B cell (primary cell): ENCODE data around the gene BBC3. TPM values are rescaled to one million over a fixed set of nuclear protein-coding genes. Genes with fewer than 3 reads are reported as not detected.

ENCODE experiments used
- ATAC-seq: fragments of 200-7000 bp; cut with Tn5 transposase; one replicate; pipeline ENCODE4 v1.10.0; 2021; ENCODE audit warnings: low read depth, mild to moderate bottlenecking, moderate number of reproducible peaks, moderate library complexity
- CTCF ChIA-PET: fragments of 350-600 bp; sonication (Branson Sonifier 250); formaldehyde crosslinking; loops from one replicate; lab custom pipeline; 2021; ENCODE audit warnings: antibody characterized with exemption, inconsistent platforms; lab: Charles Lee
- POLR2A ChIA-PET: fragments of 350-600 bp; sonication (Branson Sonifier 250); formaldehyde crosslinking; loops from one replicate; lab custom pipeline; 2021; ENCODE audit warnings: antibody characterized with exemption; lab: Charles Lee
- DNase-seq: peaks from one replicate; pipeline ENCODE4 v3.0.0; 2013
- H2AFZ ChIP-seq: 2 replicates; pipeline ENCODE4 v1.6.1; 2012; ENCODE audit warnings: mild to moderate bottlenecking, low read depth, low read length; ENCODE audit not compliant: insufficient read depth, poor library complexity, severe bottlenecking
- H3K27ac ChIP-seq, 2 donors: 1 replicate in 1 of 2; 2 replicates in 1 of 2; pipeline ENCODE4 v1.5.1; 2012 to 2013; ENCODE audit warnings: low read length in 2 of 2, mild to moderate bottlenecking in 2 of 2, moderate library complexity in 1 of 2
- H3K27me3 ChIP-seq, 4 experiments: fragments of 200-600 bp in 1 of 4; sonication (generic) in 1 of 4; replicated peaks in 1 of 4; 1 replicate in 2 of 4; 2 replicates in 2 of 4; pipeline versions ENCODE4 v1.6.1 to v1.7.0; 2013 to 2016; ENCODE audit warnings: low read length in 3 of 4, mild to moderate bottlenecking in 2 of 4, mixed read lengths in 1 of 4, moderate library complexity in 1 of 4; ENCODE audit not compliant: insufficient read depth in 4 of 4, control insufficient read depth in 3 of 4; ENCODE audit errors: control extremely low read depth in 1 of 4
- H3K36me3 ChIP-seq, 2 experiments: replicated peaks in 1 of 2; 1 replicate in 1 of 2; 2 replicates in 1 of 2; pipeline versions ENCODE4 v1.6.1 to v1.7.1; 2013; ENCODE audit warnings: low read length in 1 of 2; ENCODE audit not compliant: insufficient read depth in 2 of 2, control insufficient read depth in 1 of 2; ENCODE audit errors: control extremely low read depth in 1 of 2, extremely low read depth in 1 of 2
- H3K4me1 ChIP-seq, 2 donors: fragments of 200-600 bp in 1 of 2; sonication (generic) in 1 of 2; 1 replicate in 1 of 2; 2 replicates in 1 of 2; pipeline versions ENCODE4 v1.5.1 to v1.6.1; 2013 to 2017; ENCODE audit warnings: low read length in 2 of 2; ENCODE audit not compliant: control insufficient read depth in 2 of 2, insufficient read depth in 2 of 2
- H3K4me2 ChIP-seq: replicated peaks from 2 replicates; pipeline ENCODE3; 2012; ENCODE audit warnings: mild to moderate bottlenecking, low read depth, low read length; ENCODE audit not compliant: poor library complexity, severe bottlenecking
- H3K4me3 ChIP-seq, 5 experiments: fragments of 200-600 bp in 1 of 5; sonication (generic) in 1 of 5; 1 replicate in 3 of 5; 2 replicates in 2 of 5; pipeline versions ENCODE4 v1.5.1 to v1.7.0; 2011 to 2016; ENCODE audit warnings: low read length in 4 of 5, mild to moderate bottlenecking in 4 of 5, low read depth in 2 of 5, control low read depth in 1 of 5, moderate library complexity in 1 of 5; ENCODE audit not compliant: insufficient read depth in 1 of 5; ENCODE audit errors: control extremely low read depth in 1 of 5, extremely low read depth in 1 of 5
- H3K79me2 ChIP-seq: fragments of 200-600 bp; sonication (generic); one replicate; pipeline ENCODE4 v1.6.0; 2016; ENCODE audit warnings: low read length; ENCODE audit not compliant: control insufficient read depth, insufficient read depth
- H3K9ac ChIP-seq: fragments of 200-600 bp; sonication (generic); 2 replicates; pipeline ENCODE4 v1.6.1; 2017; ENCODE audit warnings: mild to moderate bottlenecking, low read length, moderate library complexity
- H3K9me3 ChIP-seq, 3 donors: one replicate each; pipeline versions ENCODE4 v1.6.1 to v1.7.1; 2013; ENCODE audit warnings: low read length in 2 of 3; ENCODE audit not compliant: control insufficient read depth in 2 of 3, insufficient read depth in 1 of 3; ENCODE audit errors: control extremely low read depth in 1 of 3
- H4K20me1 ChIP-seq: 2 replicates; pipeline ENCODE4 v1.6.0; 2012; ENCODE audit warnings: mild to moderate bottlenecking, low read length; ENCODE audit not compliant: insufficient read depth, control insufficient read depth, poor library complexity, severe bottlenecking
- H3K27ac Mint-ChIP-seq: one replicate; pipeline ENCODE4 v1.8.0; 2021; ENCODE audit warnings: mixed read lengths
- H3K27me3 Mint-ChIP-seq: one replicate; pipeline ENCODE4 v1.8.0; 2021; ENCODE audit warnings: mixed read lengths
- H3K4me1 Mint-ChIP-seq: one replicate; pipeline ENCODE4 v1.8.0; 2021; ENCODE audit warnings: mixed read lengths
- H3K4me3 Mint-ChIP-seq: one replicate; pipeline ENCODE4 v1.8.0; 2021; ENCODE audit warnings: mixed read lengths
- H3K9me3 Mint-ChIP-seq: one replicate; pipeline ENCODE4 v1.8.0; 2022; ENCODE audit warnings: mixed read lengths; ENCODE audit not compliant: insufficient read depth
- CTCF ChIP-seq: fragments of 200-600 bp; IDR thresholded peaks from one replicate; pipeline ENCODE4 v1.8.0; 2022; ENCODE audit warnings: antibody characterized with exemption, mild to moderate bottlenecking
- EZH2 ChIP-seq: IDR thresholded peaks from 2 replicates; pipeline ENCODE4 v1.6.1; 2012; ENCODE audit warnings: borderline replicate concordance, low read depth, mild to moderate bottlenecking, moderate library complexity, low read length; ENCODE audit not compliant: insufficient read depth, poor library complexity, severe bottlenecking
- WGBS: methylation state at CpG from one replicate; pipeline ENCODE4 v1.1.5; 2013; ENCODE audit warnings: missing lambda C conversion rate; ENCODE audit not compliant: insufficient coverage; 5-methylcytosine and 5-hydroxymethylcytosine counted together
- intact Hi-C: fragments of 100-400 bp; cut with micrococcal nuclease; formaldehyde crosslinking; loops from one replicate; pipeline ENCODE4 v1.10.0; 2022
- polyA plus RNA-seq: library from polyadenylated mRNA; depleted of rRNA; stranded (reverse); fragments of >200 nt; gene quantifications from 2 replicates; pipeline ENCODE4 v1.2.3, GENCODE V29; 2012
- total RNA-seq, 2 donors: library from RNA; stranded (reverse); fragments of 120-200 nt in 1 of 2; gene quantifications; 1 replicate in 1 of 2; 2 replicates in 1 of 2; pipeline versions ENCODE4 v1.2.3 to v1.2.4, GENCODE V29; 2013 to 2022

BBC3 gene
- total and polyA plus RNA-seq, 2 donors (not counting 1 experiment from before 2014, with no cell fraction given): 10.2 to 17.8 TPM

- ATAC-seq: no peak
- DNase-seq: no peak
- peaks cover 0 to 3% of the 10 kb centered on the region in 2 donors for H3K4me1 ChIP-seq
- H3K9me3 ChIP-seq: no peaks in the 10 kb centered on the region
- TF ChIP-seq EZH2: no peak
- no peak for TF ChIP-seq CTCF
- no peak overlapping the region for H3K4me3 ChIP-seq
- Mint-ChIP-seq H3K27me3 (no peaks in the 10 kb centered on the region), H3K4me3 (no peak overlapping the region), H3K9me3 (no peaks in the 10 kb centered on the region), H3K4me1 (peaks cover 10% of the 10 kb centered on the region), H3K27ac (no peak overlapping the region)
- no peak overlapping the region for H2AFZ ChIP-seq
- H3K79me2 ChIP-seq: peaks cover 14% of the 10 kb centered on the region
- no peak overlapping the region for H3K9ac ChIP-seq
- peaks cover 6 to 54% of the 10 kb centered on the region in 2 experiments for H3K36me3 ChIP-seq
- ChIA-PET CTCF (interaction anchor here (2.6 kb wide), 1 partner anchor 31 kb away, joined by 10 read pairs; no protein-coding TSS in a partner anchor), POLR2A (interaction anchor here (0.6 kb wide), 1 partner anchor 31 kb away, joined by 11 read pairs; no protein-coding TSS in a partner anchor)
- no peaks in the 10 kb centered on the region for H4K20me1 ChIP-seq
- H3K27me3 ChIP-seq: no peaks in the 10 kb centered on the region
- intact Hi-C loops: no loop called here
- no peak overlapping the region for H3K27ac ChIP-seq
- no peak overlapping the region for H3K4me2 ChIP-seq
- 88% methylated on average over 1 of the region's 4 CpGs for WGBS
Measured at GRCh38 chr19:47179653-47180310, 51.2 kb downstream of the BBC3 start.

- TF ChIP-seq EZH2 (no peak), CTCF (no peak)
- H4K20me1 ChIP-seq: no peaks in the 10 kb centered on the region
- no peak overlapping the region for H3K4me2 ChIP-seq
- CTCF ChIA-PET: interaction anchor here (1.2 kb wide), 1 partner anchor 71 kb away, joined by 4 read pairs; no protein-coding TSS in a partner anchor
- peaks cover 14% of the 10 kb centered on the region for H3K79me2 ChIP-seq
- H3K36me3 ChIP-seq: peaks cover 9 to 51% of the 10 kb centered on the region in 2 experiments
- no peaks in the 10 kb centered on the region for H3K9me3 ChIP-seq
- H3K4me3 ChIP-seq: no peak overlapping the region
- DNase-seq: no peak
- peaks cover 0 to 3% of the 10 kb centered on the region in 2 donors for H3K4me1 ChIP-seq
- H3K9me3 Mint-ChIP-seq: no peaks in the 10 kb centered on the region
- peaks cover 6% of the 10 kb centered on the region for H3K4me1 Mint-ChIP-seq
- no peaks in the 10 kb centered on the region for H3K27me3 ChIP-seq
- 10% methylated on average over 1 of the region's 5 CpGs for WGBS
- POLR2A ChIA-PET: no interaction called here
- H3K27ac Mint-ChIP-seq: no peak overlapping the region
- no peak overlapping the region for H3K27ac ChIP-seq
- intact Hi-C loops: no loop called here
- no peak for ATAC-seq
- no peak overlapping the region for H2AFZ ChIP-seq
- H3K9ac ChIP-seq: no peak overlapping the region
- no peaks in the 10 kb centered on the region for H3K27me3 Mint-ChIP-seq
- H3K4me3 Mint-ChIP-seq: no peak overlapping the region
Measured at GRCh38 chr19:47176627-47177090, 54.3 kb downstream of the BBC3 start.
